HUES48 (cell line): ENCODE results near the gene BBS9.

ENCODE experiments used
- H3K27ac ChIP-seq: one replicate; pipeline ENCODE4 v1.7.0; 2013; ENCODE audit warnings: low read depth, low read length, inconsistent platforms
- H3K27me3 ChIP-seq: 2 replicates; pipeline ENCODE4 v1.6.1; 2013; ENCODE audit warnings: mild to moderate bottlenecking, low read length; ENCODE audit not compliant: control insufficient read depth, insufficient read depth
- H3K36me3 ChIP-seq: 2 replicates; pipeline ENCODE4 v1.6.1; 2013; ENCODE audit warnings: low read length; ENCODE audit not compliant: control insufficient read depth, insufficient read depth
- H3K4me1 ChIP-seq: 2 replicates; pipeline ENCODE4 v1.6.1; 2013; ENCODE audit warnings: mild to moderate bottlenecking, low read length; ENCODE audit not compliant: control insufficient read depth, insufficient read depth
- H3K4me3 ChIP-seq: 2 replicates; pipeline ENCODE4 v1.5.1; 2013; ENCODE audit warnings: mild to moderate bottlenecking, low read depth, low read length
- H3K9ac ChIP-seq: 2 replicates; pipeline ENCODE4 v1.6.1; 2013; ENCODE audit warnings: mild to moderate bottlenecking, low read depth, low read length, moderate library complexity
- H3K9me3 ChIP-seq: 2 replicates; pipeline ENCODE4 v1.6.1; 2013; ENCODE audit warnings: low read length; ENCODE audit not compliant: control insufficient read depth, insufficient read depth

BBS9 gene

DNA sequence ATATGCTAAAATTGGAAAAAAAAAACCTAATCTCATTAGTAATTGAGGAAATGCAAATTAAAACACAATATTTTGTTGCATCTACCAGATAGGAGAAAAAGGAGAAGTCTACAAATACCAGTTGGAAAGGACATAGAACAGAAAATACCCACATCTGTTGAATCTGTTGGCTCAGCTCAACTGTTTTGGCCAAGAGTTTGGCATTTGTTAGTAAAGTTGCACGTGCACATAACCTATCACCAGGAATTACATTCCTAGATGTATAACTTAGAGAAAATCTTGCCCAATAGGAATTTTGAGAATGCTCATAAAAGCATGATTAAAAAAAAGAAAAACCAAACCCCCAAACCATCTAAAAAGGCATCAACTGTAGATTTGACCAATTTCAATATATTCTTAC lies 493.9 kb downstream of the BBS9 start:
- H3K9me3 ChIP-seq: peaks cover 9% of the 10 kb centered on the region; the same call in 1 of the 2 replicates
- H3K4me3 ChIP-seq: no peak overlapping the region
- no peaks in the 10 kb centered on the region for H3K36me3 ChIP-seq
- no peak overlapping the region for H3K9ac ChIP-seq
- peaks cover 6% of the 10 kb centered on the region; the same call in 1 of the 2 replicates for H3K4me1 ChIP-seq
- H3K27me3 ChIP-seq: no peaks in the 10 kb centered on the region
- no peak overlapping the region for H3K27ac ChIP-seq

DNA sequence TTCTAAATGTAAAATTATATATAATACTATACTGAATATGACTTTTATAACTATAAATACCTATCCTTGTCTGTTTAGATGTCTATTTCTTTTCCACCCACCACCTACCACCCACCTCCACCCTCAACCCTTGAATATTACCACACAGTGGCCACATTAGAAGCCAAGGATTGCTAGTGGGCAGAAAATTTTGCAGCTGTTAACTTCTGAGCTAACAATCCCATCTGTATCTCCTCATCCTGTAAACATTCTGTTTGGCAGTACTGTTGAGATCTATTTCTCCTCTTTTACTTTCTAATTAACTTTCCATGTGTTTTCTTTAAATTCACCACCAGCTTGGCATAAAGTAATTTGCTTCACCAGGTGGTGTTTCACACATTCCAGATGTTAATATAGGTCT lies 494.9 kb downstream of the BBS9 start:
- H3K27ac ChIP-seq: no peak overlapping the region
- no peaks in the 10 kb centered on the region for H3K36me3 ChIP-seq
- H3K27me3 ChIP-seq: no peaks in the 10 kb centered on the region
- H3K4me1 ChIP-seq: peaks cover 6% of the 10 kb centered on the region; the same call in 1 of the 2 replicates
- no peak overlapping the region for H3K9ac ChIP-seq
- H3K4me3 ChIP-seq: no peak overlapping the region
- peaks cover 9% of the 10 kb centered on the region; the same call in 1 of the 2 replicates for H3K9me3 ChIP-seq

DNA sequence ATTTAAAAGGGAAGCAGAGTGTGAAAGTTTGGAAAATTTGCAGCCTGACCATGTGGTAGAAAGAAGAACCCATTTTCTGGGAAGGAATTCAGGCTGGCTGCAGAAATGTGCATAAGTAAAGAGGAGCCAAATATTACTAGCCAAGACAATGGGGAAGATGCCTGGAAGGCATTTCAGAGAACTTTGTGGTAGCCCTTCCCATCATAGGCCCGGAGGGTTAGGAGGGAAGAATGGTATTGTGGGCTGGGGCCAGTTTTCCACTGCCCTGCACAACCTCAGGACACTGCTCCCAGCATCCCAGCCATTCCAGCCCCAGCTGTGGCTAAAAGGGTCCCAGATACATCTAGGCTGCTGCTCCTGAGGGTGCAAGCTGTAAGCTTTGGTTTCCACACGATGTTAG lies 497.5 kb downstream of the BBS9 start:
- Histone ChIP-seq H3K4me3 (no peak overlapping the region), H3K4me1 (peaks cover 6% of the 10 kb centered on the region; the same call in 1 of the 2 replicates), H3K27ac (no peak overlapping the region), H3K9ac (no peak overlapping the region), H3K27me3 (no peaks in the 10 kb centered on the region), H3K36me3 (no peaks in the 10 kb centered on the region), H3K9me3 (peaks cover 9% of the 10 kb centered on the region; the same call in 1 of the 2 replicates)

DNA sequence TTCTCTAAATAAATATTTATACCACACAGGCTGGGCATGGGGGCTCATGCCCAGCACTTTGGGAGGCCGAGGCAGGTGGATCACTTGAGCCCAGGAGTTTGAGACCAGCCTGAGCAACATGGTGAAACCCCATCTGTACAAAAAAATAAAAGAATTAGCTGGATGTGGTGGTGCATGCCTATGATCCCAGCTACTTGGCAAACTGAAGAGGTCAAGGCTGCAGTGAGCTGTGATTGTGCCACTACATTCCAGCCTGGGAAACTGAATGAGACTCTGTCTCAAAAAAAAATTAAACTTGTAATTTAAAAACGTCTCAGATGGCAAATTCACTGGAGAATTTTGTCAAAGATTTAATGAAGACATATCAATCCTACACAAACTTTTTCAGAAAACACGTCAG lies 498.4 kb downstream of the BBS9 start:
- H3K27me3 ChIP-seq: no peaks in the 10 kb centered on the region
- no peaks in the 10 kb centered on the region for H3K36me3 ChIP-seq
- no peak overlapping the region for H3K9ac ChIP-seq
- peaks cover 6% of the 10 kb centered on the region; the same call in 1 of the 2 replicates for H3K4me1 ChIP-seq
- no peak overlapping the region for H3K27ac ChIP-seq
- no peak overlapping the region for H3K4me3 ChIP-seq
- H3K9me3 ChIP-seq: peaks cover 9% of the 10 kb centered on the region; the same call in 1 of the 2 replicates

DNA sequence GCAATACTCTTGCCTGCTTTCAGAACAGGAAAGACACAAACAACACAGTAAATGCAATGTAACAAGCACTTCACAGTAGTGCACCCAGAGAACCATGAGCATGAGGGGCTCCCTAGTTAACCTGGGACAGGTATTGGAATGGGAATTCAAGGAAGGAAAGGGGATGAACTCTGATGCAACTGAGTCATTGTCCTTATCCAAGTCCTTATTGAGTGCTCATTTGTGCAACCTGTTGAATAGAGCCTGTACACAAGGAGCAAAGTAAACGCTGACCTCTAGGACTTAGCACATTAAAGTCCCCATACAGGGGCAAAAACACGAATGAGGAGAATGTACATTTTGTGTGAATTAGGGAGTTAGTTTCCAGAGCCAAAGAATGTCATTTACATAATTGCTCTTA lies 499.5 kb downstream of the BBS9 start:
- peaks cover 6% of the 10 kb centered on the region; the same call in 1 of the 2 replicates for H3K4me1 ChIP-seq
- peaks cover 9% of the 10 kb centered on the region; the same call in 1 of the 2 replicates for H3K9me3 ChIP-seq
- H3K36me3 ChIP-seq: no peaks in the 10 kb centered on the region
- H3K27ac ChIP-seq: no peak overlapping the region
- H3K4me3 ChIP-seq: no peak overlapping the region
- H3K9ac ChIP-seq: no peak overlapping the region
- no peaks in the 10 kb centered on the region for H3K27me3 ChIP-seq

DNA sequence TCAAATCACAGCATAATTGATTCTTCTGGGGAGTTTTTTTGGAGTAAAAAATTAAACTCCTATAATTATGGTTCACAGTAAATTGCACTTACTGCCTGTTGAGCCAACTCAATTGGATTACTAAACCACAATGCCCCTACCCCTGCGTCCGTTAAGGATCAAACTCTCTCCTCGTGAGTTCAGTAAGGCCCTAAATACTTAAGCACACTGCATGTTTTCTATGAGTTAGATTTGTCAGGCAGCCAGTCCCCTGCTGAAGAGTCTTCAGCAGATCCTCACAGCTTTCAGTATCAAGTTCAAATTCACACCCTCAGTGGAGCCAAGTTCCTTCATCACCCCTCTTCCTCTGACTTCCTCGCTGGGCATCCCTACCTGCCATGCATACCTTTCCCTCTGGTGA lies 501.0 kb downstream of the BBS9 start:
- H3K27ac ChIP-seq: no peak overlapping the region
- H3K9ac ChIP-seq: no peak overlapping the region
- H3K36me3 ChIP-seq: no peaks in the 10 kb centered on the region
- no peak overlapping the region for H3K4me3 ChIP-seq
- no peaks in the 10 kb centered on the region for H3K27me3 ChIP-seq
- peaks cover 9% of the 10 kb centered on the region; the same call in 1 of the 2 replicates for H3K9me3 ChIP-seq
- H3K4me1 ChIP-seq: peaks cover 4% of the 10 kb centered on the region; the same call in 1 of the 2 replicates

DNA sequence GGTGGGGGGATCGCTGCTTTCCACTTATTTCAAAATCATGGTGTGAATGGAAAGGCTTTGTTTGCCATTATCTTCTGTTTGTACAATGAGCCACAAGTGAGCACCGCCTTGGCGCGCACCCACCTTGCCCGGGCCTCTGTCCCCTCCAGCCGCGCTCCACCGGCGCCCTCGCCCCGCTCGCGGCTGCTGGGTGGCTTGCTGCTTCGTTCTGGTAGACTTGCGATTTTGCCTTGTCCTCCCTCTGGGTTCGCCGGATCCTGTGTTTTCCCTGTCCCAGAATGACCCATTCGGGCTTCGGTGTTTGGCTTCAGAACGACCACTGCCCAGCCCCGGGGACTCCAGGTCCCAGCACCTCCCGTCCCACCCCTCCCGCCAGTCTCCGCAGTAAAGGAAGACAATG lies 503.0 kb downstream of the BBS9 start:
- 0 out of 2 replicates have a peak, but pooled peaks cover under 1% of the 10 kb centered on the region for H3K9me3 ChIP-seq
- no peak overlapping the region for H3K9ac ChIP-seq
- H3K4me3 ChIP-seq: no peak overlapping the region
- no peak overlapping the region for H3K27ac ChIP-seq
- H3K27me3 ChIP-seq: no peaks in the 10 kb centered on the region
- no peaks in the 10 kb centered on the region for H3K36me3 ChIP-seq
- H3K4me1 ChIP-seq: no peaks in the 10 kb centered on the region

DNA sequence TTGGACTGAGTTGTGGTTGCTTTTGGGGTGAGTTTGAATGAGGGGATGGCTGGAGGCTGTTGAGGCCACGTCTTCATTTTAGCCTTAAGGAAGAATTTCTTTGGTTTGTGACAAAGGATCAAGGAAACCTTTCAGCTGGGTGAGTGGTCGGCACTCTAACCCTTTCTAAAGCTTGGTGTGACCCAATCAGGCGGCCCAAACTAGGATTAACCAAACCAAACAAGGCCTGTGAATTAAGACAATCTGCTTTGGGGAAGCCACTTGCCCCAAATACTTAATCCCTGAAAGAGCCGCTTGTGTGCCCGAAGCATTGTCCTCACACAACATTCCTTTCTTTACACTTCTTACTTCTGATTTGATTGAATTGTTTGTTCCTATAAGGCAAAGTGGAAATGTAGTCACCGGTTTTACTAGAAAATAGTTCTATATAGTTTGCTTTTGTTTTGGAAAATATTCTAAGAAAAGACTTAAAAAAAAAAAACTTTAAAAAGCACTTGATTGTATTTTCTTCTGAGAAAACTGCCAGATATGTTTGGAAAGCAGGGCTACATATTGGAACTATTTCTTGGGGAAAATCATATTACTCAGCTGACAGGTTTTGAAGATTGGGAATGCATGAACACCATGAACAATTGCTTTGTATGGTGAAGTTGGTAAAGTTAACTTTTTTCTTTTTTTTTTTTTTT lies 503.6 kb downstream of the BBS9 start:
- Histone ChIP-seq H3K4me1 (no peaks in the 10 kb centered on the region), H3K9me3 (no peaks in the 10 kb centered on the region), H3K27ac (no peak overlapping the region), H3K4me3 (no peak overlapping the region), H3K9ac (no peak overlapping the region), H3K27me3 (no peaks in the 10 kb centered on the region), H3K36me3 (no peaks in the 10 kb centered on the region)

DNA sequence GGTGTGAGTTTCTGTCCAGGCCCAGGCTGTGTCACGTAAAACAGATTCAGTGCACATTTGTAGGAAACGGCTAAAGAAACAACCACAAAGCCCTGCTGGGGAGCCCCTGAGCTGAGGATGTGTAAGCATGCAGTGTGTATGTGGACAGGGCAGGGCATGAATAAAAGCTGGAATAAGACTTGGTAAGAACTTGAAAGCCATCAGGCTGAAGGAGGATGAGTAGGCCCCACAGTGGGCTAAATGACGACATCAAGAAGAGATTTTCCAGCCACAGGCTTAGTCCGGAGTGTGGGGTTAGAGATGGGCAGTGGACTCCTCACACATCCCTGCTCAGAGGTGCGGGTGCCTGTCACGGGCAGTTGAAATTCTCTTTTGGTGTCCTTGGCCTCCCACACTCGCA lies 505.2 kb downstream of the BBS9 start:
- Histone ChIP-seq H3K9ac (no peak overlapping the region), H3K36me3 (no peaks in the 10 kb centered on the region), H3K4me3 (no peak overlapping the region), H3K4me1 (no peaks in the 10 kb centered on the region), H3K27ac (no peak overlapping the region), H3K9me3 (no peaks in the 10 kb centered on the region), H3K27me3 (no peaks in the 10 kb centered on the region)

DNA sequence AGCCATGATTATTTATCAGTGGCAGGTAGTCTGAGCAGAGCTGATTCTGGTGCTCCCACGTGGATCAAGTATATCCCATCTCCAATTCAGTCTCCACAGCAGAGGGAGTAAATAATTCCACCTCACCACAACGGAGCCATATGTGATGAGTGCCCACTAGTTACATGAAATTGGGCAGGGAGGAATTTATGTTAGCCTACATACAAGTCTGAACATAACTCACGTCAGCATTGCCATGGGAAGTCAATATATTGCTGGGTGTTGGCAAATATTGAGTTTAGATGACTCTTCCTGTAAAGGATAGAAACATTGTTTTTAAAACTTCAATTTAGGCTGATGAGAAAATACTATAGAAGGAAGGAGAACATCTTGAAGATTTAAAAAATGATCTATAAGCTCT lies 507.0 kb downstream of the BBS9 start:
- Histone ChIP-seq H3K27me3 (no peaks in the 10 kb centered on the region), H3K4me3 (no peak overlapping the region), H3K9me3 (no peaks in the 10 kb centered on the region), H3K9ac (no peak overlapping the region), H3K4me1 (no peaks in the 10 kb centered on the region), H3K36me3 (no peaks in the 10 kb centered on the region), H3K27ac (no peak overlapping the region)

DNA sequence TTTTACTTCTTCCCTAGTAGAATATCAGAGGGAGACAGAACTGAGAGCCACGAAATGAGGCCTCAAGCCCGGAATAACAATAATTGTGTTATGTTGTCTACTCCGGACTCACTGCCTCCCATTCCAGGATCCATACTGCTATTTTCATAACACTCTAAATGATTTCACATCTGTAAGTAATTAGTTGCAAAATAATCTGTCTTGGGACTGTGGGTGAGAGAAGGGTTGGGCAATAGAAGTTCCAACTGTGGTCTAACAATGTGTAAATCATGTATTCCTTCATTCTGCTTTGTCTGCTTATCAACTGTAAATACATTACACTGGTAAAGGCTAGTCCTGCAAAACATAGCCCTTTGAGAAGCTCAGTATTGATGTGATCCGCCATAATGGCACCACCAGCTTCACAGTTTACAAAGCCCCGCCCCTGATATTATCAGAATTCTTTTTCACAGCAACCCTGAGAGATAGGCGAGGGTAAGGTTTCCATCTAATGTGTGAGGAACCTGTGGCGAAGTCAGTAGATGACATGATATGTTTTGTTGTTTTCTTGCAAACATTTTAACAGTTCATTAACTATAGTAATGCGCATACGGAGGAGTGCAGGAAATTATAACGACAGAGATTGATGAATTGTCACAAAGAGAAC lies 510.3 kb downstream of the BBS9 start:
- Histone ChIP-seq H3K4me3 (no peak overlapping the region), H3K27ac (no peak overlapping the region), H3K9ac (no peak overlapping the region), H3K9me3 (no peaks in the 10 kb centered on the region), H3K36me3 (no peaks in the 10 kb centered on the region), H3K27me3 (no peaks in the 10 kb centered on the region), H3K4me1 (no peaks in the 10 kb centered on the region)
